ENCODE results near the gene TAF6.
"Not testable (repeated sequence)": the region's sequence is repeated elsewhere in the genome, so short reads cannot be mapped to it uniquely, and the experiment has no call there.

TAF6 gene

GRCh38 chr7:100152404-100152803 lies 33.2 kb upstream of the TAF6 start:
- no peak for DNase-seq

- DNase-seq: peak; percentile 74
Measured at GRCh38 chr7:100148559-100149328, 29.6 kb upstream of the TAF6 start, which contains the start of gene LAMTOR4. TSS of gene LAMTOR4 (plus strand) at chr7:100148918. CDS start at chr7:100148973, 55 bp downstream.

- no peak for DNase-seq
Measured at GRCh38 chr7:100148225-100148558, 29.0 kb upstream of the TAF6 start.

- no peak for DNase-seq
Measured at GRCh38 chr7:100147278-100147677, 28.1 kb upstream of the TAF6 start.

GRCh38 chr7:100146350-100146749 lies 27.2 kb upstream of the TAF6 start:
- DNase-seq: not testable (repeated sequence)

GRCh38 chr7:100142461-100142860 lies 23.3 kb upstream of the TAF6 start:
- DNase-seq: no peak

GRCh38 chr7:100141555-100141949 lies 22.4 kb upstream of the TAF6 start:
- DNase-seq: no peak

GRCh38 chr7:100137851-100138760 lies 18.9 kb upstream of the TAF6 start:
- DNase-seq: no peak

GRCh38 chr7:100132697-100133151 lies 13.6 kb upstream of the TAF6 start:
- DNase-seq: no peak

- DNase-seq: no peak
Measured at GRCh38 chr7:100132126-100132525, 13.0 kb upstream of the TAF6 start.

- DNase-seq: no peak
Measured at GRCh38 chr7:100130608-100131453, 11.7 kb upstream of the TAF6 start.

- DNase-seq: not testable (repeated sequence)
Measured at GRCh38 chr7:100130220-100130607, 11.1 kb upstream of the TAF6 start.

- no peak for DNase-seq
Measured at GRCh38 chr7:100128637-100128963, 9.4 kb upstream of the TAF6 start.

GRCh38 chr7:100127866-100128636 lies 8.9 kb upstream of the TAF6 start:
- no peak for DNase-seq

GRCh38 chr7:100126931-100127865 lies 8.0 kb upstream of the TAF6 start, which contains the start of gene MBLAC1:
TSS of gene MBLAC1 (plus strand) at chr7:100126967. CDS start at chr7:100127396, 429 bp downstream.
- DNase-seq: peak; percentile 11

GRCh38 chr7:100126239-100126930 lies 7.2 kb upstream of the TAF6 start:
- no peak for DNase-seq

GRCh38 chr7:100124301-100125230 lies 5.4 kb upstream of the TAF6 start:
- no peak for DNase-seq

GRCh38 chr7:100122568-100122967 lies 3.4 kb upstream of the TAF6 start:
- DNase-seq: no peak

GRCh38 chr7:100122067-100122466 lies 2.9 kb upstream of the TAF6 start:
- DNase-seq: no peak

Measured in KG1 (cell line).